PC-9 (cell line): Measurements from ENCODE around the gene NEO1.

Experiments
- CTCF ChIP-seq: fragments of 200-600 bp; sonication (generic); conservative IDR thresholded peaks from 2 replicates; pipeline ENCODE4 v1.6.1; 2017; ENCODE audit warnings: mixed run types, antibody characterized with exemption, mild to moderate bottlenecking, moderate library complexity
- EZH2 ChIP-seq: fragments of 200-600 bp; sonication (generic); IDR thresholded peaks from 2 replicates; pipeline ENCODE4 v1.8.0; 2017; ENCODE audit warnings: antibody characterized with exemption, low read depth

GRCh38 chr15:73323374-73323955 lies 271.2 kb downstream of the NEO1 start:
- TF ChIP-seq CTCF (no peak), EZH2 (no peak)
